Mononuclear cell (primary cell): ENCODE results near the gene CCL15. TPM values are rescaled to one million over a fixed set of nuclear protein-coding genes. Genes with fewer than 3 reads are reported as not detected.

Source experiments
- H3K27me3 ChIP-seq: 2 replicates; pipeline ENCODE4 v1.6.0; 2011; ENCODE audit warnings: low read length, control low read depth; ENCODE audit not compliant: insufficient read depth
- H3K4me1 ChIP-seq: 2 replicates; pipeline ENCODE4 v1.5.1; 2011; ENCODE audit warnings: mild to moderate bottlenecking, low read length, control low read depth; ENCODE audit not compliant: insufficient read depth
- H3K4me3 ChIP-seq: 2 replicates; pipeline ENCODE4 v1.5.1; 2011; ENCODE audit warnings: mild to moderate bottlenecking, low read length, moderate library complexity
- H3K9me3 ChIP-seq: 2 replicates; pipeline ENCODE4 v1.5.1; 2011; ENCODE audit warnings: low read depth, mild to moderate bottlenecking, control low read depth, low read length
- total RNA-seq: library from RNA; depleted of rRNA; stranded (reverse); fragments of >200 nt; gene quantifications from one replicate; pipeline ENCODE4 v1.2.3, GENCODE V29; 2012

CCL15 gene
- total RNA-seq, 1 donor, result not detected

- Histone ChIP-seq H3K27me3 (no peaks in the 10 kb centered on the region), H3K4me1 (no peaks in the 10 kb centered on the region), H3K9me3 (no peaks in the 10 kb centered on the region), H3K4me3 (no peak overlapping the region)
These were observed 23.8 kb downstream of the CCL15 start for GRCh38 chr17:35977509-35977908.

GRCh38 chr17:35973333-35974260, 27.8 kb downstream of the CCL15 start:
- Histone ChIP-seq H3K27me3 (no peaks in the 10 kb centered on the region), H3K4me1 (peaks cover 5% of the 10 kb centered on the region), H3K4me3 (no peak overlapping the region), H3K9me3 (no peaks in the 10 kb centered on the region)

- Histone ChIP-seq H3K27me3 (no peaks in the 10 kb centered on the region), H3K9me3 (no peaks in the 10 kb centered on the region), H3K4me1 (peaks cover 5% of the 10 kb centered on the region), H3K4me3 (no peak overlapping the region)
These were observed 28.4 kb downstream of the CCL15 start for GRCh38 chr17:35972945-35973332.

GRCh38 chr17:35972535-35972934, 28.8 kb downstream of the CCL15 start:
- H3K27me3 ChIP-seq, result no peaks in the 10 kb centered on the region
- peaks cover 5% of the 10 kb centered on the region for H3K4me1 ChIP-seq
- H3K4me3 ChIP-seq, result no peak overlapping the region
- no peaks in the 10 kb centered on the region for H3K9me3 ChIP-seq

GRCh38 chr17:35972066-35972465, 29.3 kb downstream of the CCL15 start:
- Histone ChIP-seq H3K4me3 (no peak overlapping the region), H3K4me1 (peaks cover 5% of the 10 kb centered on the region), H3K9me3 (no peaks in the 10 kb centered on the region), H3K27me3 (no peaks in the 10 kb centered on the region)

- Histone ChIP-seq H3K9me3 (no peaks in the 10 kb centered on the region), H3K4me3 (no peak overlapping the region), H3K27me3 (no peaks in the 10 kb centered on the region), H3K4me1 (peaks cover 5% of the 10 kb centered on the region)
These were observed 31.6 kb downstream of the CCL15 start for GRCh38 chr17:35969558-35970380.

GRCh38 chr17:35968520-35969054, 32.8 kb downstream of the CCL15 start:
- Histone ChIP-seq H3K4me1 (peaks cover 5% of the 10 kb centered on the region), H3K9me3 (no peaks in the 10 kb centered on the region), H3K4me3 (no peak overlapping the region), H3K27me3 (no peaks in the 10 kb centered on the region)

GRCh38 chr17:35965272-35965671, 36.1 kb downstream of the CCL15 start:
- H3K4me3 ChIP-seq, result no peak overlapping the region
- no peaks in the 10 kb centered on the region for H3K27me3 ChIP-seq
- no peaks in the 10 kb centered on the region for H3K9me3 ChIP-seq
- peaks cover 5% of the 10 kb centered on the region for H3K4me1 ChIP-seq

GRCh38 chr17:35963663-35964062, 37.7 kb downstream of the CCL15 start:
- no peaks in the 10 kb centered on the region for H3K4me1 ChIP-seq
- H3K4me3 ChIP-seq, result no peak overlapping the region
- H3K9me3 ChIP-seq, result no peaks in the 10 kb centered on the region
- peaks cover 4% of the 10 kb centered on the region for H3K27me3 ChIP-seq

GRCh38 chr17:35953720-35954119, 47.6 kb downstream of the CCL15 start:
- H3K4me1 ChIP-seq, result no peaks in the 10 kb centered on the region
- no peaks in the 10 kb centered on the region for H3K27me3 ChIP-seq
- no peak overlapping the region for H3K4me3 ChIP-seq
- H3K9me3 ChIP-seq, result no peaks in the 10 kb centered on the region

GRCh38 chr17:35949401-35949800, 52.0 kb downstream of the CCL15 start:
- Histone ChIP-seq H3K27me3 (no peaks in the 10 kb centered on the region), H3K9me3 (no peaks in the 10 kb centered on the region), H3K4me3 (no peak overlapping the region), H3K4me1 (peaks cover 7% of the 10 kb centered on the region)

GRCh38 chr17:35948092-35948491, 53.3 kb downstream of the CCL15 start:
- H3K4me3 ChIP-seq, result no peak overlapping the region
- peaks cover 7% of the 10 kb centered on the region for H3K4me1 ChIP-seq
- no peaks in the 10 kb centered on the region for H3K27me3 ChIP-seq
- H3K9me3 ChIP-seq, result no peaks in the 10 kb centered on the region
